Measurements from ENCODE around the gene GIMAP1.

The GIMAP1 gene

GRCh38 chr7:150685219-150686029 lies 31.0 kb upstream of the GIMAP1 start, which contains the start of gene GIMAP2:
Gene GIMAP2, plus strand, starts transcription at chr7:150685706. Its CDS starts 1,354 bp downstream, at chr7:150687060.
- TF ChIP-seq, protein P1, sequence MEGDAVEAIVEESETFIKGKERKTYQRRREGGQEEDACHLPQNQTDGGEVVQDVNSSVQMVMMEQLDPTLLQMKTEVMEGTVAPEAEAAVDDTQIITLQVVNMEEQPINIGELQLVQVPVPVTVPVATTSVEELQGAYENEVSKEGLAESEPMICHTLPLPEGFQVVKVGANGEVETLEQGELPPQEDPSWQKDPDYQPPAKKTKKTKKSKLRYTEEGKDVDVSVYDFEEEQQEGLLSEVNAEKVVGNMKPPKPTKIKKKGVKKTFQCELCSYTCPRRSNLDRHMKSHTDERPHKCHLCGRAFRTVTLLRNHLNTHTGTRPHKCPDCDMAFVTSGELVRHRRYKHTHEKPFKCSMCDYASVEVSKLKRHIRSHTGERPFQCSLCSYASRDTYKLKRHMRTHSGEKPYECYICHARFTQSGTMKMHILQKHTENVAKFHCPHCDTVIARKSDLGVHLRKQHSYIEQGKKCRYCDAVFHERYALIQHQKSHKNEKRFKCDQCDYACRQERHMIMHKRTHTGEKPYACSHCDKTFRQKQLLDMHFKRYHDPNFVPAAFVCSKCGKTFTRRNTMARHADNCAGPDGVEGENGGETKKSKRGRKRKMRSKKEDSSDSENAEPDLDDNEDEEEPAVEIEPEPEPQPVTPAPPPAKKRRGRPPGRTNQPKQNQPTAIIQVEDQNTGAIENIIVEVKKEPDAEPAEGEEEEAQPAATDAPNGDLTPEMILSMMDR (IDR thresholded peaks at IDR 0.05; ENCODE audit: low read length, missing control alignments) = no peak
- H3K4me3 ChIP-seq (replicated peaks; ENCODE audit: low read depth, low read length) = peak within 1 kb of the TSS; percentile 32
- peak; percentile 11 for DNase-seq (ENCODE audit: low read depth)

DNA sequence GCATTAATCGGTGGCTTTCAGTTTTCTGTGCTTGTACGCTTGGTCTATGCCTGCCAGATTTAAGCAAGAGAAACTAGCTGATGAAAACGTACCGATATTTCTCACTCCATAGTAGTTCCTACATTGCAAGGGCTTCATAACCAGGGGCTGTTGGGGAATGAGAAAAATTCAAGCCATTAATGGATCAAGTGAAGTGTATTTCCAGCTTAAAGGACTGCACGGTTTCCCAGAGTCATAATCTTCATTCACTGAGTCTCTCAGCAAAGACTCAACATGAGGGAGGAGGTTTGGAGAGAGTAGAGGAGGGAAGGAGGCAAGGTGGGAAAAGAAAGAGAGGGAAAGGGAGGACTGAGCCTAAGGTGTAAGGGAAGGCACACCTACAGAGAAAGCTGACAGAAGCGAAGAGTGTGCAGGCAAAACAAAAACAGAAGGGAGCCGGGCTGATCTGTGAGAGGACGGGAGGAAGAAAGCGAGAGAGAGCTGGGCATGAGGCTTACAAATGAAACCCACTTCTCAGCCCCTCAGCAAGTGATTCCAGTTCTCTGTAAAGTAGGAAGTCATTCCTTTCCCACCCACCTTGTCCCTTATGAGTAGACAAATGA lies 30.3 kb upstream of the GIMAP1 start:
- DNase-seq (ENCODE audit: low read depth) = no peak
- TF ChIP-seq, protein P1 (IDR thresholded peaks at IDR 0.05; ENCODE audit: low read length, missing control alignments) = no peak
- peak overlapping the region; percentile 32 for H3K4me3 ChIP-seq (replicated peaks; ENCODE audit: low read depth, low read length)

DNA sequence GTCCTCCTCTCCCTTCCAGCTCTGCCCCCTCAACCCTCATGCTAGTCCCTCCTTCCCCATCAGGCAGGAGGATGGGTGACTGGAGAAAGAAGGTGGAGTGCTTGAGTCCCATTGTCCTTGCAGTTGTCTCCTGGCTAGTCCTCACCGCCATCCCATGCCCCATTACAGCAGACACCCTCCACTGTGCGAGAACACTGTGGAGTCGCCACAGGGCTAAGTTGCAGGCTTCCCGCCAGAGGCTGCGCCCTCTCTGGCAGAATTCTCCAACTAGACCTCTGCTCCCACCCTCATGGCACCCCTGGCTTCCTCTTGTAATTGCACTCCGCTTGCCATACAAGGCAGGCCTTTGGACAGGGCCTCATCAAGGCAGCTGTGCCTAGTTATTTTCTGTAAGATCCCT lies 27.8 kb upstream of the GIMAP1 start:
- no peak overlapping the region for H3K4me3 ChIP-seq (replicated peaks; ENCODE audit: low read depth, low read length)
- TF ChIP-seq, protein P1 (IDR thresholded peaks at IDR 0.05; ENCODE audit: low read length, missing control alignments) = no peak
- no peak for DNase-seq (ENCODE audit: low read depth)

DNA sequence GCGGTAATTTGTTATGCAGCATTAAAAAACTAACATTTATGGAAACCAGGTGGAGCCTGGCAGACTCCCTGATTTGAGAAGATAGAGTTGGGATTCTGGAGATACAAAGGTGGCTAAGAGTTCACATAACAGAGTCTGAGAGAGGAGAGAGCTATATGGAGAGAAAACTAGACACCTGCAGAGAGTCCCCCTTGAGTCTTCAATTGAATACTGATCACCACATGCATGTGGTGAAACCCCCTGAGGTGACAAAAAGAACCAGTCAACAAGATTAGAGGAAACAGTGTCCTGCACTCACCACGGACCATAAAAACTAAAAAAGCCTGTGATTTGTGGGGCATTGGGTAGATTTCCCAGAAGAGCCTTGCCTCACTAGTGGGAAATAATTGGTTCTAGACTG lies 20.8 kb upstream of the GIMAP1 start:
- H3K4me3 ChIP-seq (replicated peaks; ENCODE audit: low read depth, low read length) = no peak overlapping the region
- TF ChIP-seq, protein P1 (IDR thresholded peaks at IDR 0.05; ENCODE audit: low read length, missing control alignments) = no peak
- no peak for DNase-seq (ENCODE audit: low read depth)

GRCh38 chr7:150703209-150703608 lies 13.2 kb upstream of the GIMAP1 start:
- TF ChIP-seq, protein P1 (IDR thresholded peaks at IDR 0.05; ENCODE audit: low read length, missing control alignments) = no peak
- no peak for DNase-seq (ENCODE audit: low read depth)
- no peak overlapping the region for H3K4me3 ChIP-seq (replicated peaks; ENCODE audit: low read depth, low read length)

- no peak for DNase-seq (ENCODE audit: low read depth)
- TF ChIP-seq, protein P1 (IDR thresholded peaks at IDR 0.05; ENCODE audit: low read length, missing control alignments) = no peak
- no peak overlapping the region for H3K4me3 ChIP-seq (replicated peaks; ENCODE audit: low read depth, low read length)
These were observed 1.1 kb upstream of the GIMAP1 start for GRCh38 chr7:150715293-150715692.
